ENCODE measurements around the gene SCGB1C1.

The SCGB1C1 gene

DNA sequence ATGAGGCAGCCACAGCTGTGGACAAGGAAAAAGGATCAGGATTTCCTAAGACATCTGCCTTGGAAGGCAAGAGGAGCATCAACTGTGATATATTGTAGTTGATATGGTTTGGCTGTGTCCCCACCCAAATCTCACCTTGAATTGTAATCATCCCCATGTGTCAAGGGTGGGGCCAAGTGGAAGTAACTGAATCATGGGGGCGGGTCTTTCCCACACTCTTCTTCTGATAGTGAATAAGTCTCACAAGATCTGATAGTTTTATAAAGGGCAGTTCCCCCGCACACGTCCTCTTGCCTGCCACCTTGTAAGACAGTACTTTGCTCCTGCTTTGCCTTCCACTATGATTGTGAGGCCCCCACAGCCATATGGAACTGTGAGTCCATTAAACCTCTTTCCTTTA, 24.8 kb downstream of the SCGB1C1 start:
- TF ChIP-seq, protein P1, sequence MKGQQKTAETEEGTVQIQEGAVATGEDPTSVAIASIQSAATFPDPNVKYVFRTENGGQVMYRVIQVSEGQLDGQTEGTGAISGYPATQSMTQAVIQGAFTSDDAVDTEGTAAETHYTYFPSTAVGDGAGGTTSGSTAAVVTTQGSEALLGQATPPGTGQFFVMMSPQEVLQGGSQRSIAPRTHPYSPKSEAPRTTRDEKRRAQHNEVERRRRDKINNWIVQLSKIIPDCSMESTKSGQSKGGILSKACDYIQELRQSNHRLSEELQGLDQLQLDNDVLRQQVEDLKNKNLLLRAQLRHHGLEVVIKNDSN (IDR thresholded peaks at IDR 0.05): no peak

DNA sequence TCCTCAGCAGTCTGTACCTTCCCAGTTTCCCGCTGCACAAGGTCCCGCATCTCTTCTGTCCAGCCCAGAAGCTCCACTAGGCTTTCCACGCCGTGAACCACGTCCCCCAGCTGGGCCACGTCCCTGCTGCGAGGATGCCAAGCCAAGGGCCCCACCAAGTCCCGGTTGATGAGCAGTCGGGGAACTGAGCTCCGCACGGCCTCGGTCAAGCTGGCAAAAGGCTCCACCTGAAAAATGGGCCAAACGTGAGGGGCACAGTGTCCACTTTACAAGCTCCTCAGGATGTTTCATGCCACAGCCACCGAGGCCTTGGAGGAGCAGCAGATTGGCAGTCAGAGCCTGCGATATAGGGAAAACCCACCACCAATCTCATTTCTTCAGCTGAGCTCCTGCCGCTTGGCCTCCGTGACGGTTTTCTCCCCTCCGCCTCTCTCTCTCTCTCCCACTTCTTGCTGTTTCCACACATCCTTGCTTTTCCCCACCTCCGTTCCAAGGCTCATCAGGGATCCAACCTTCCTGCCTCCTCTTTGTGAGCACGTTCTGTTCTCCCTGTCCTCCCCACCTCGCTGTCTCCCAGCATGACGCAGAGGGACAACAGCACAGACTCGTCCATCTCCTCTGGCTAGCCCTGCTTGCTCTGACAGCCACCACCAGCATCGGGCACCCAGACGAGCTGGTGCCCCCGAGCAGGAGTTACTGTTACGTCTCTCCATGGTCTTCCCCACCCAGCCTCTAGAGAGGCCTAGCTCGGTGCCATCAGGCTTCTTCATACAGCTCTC, 26.1 kb downstream of the SCGB1C1 start:
- TF ChIP-seq TEAD4 (IDR thresholded peaks at IDR 0.05) (no peak), EGR1 (IDR thresholded peaks at IDR 0.05) (no peak), ZBTB7A (IDR thresholded peaks at IDR 0.05; ENCODE audit: low read depth) (no peak), TAF1 (IDR thresholded peaks at IDR 0.05; ENCODE audit: low read depth) (no peak), EP300 (IDR thresholded peaks at IDR 0.05; ENCODE audit: borderline replicate concordance) (no peak), YY1 (IDR thresholded peaks at IDR 0.05; ENCODE audit: low read depth) (no peak), TCF12 (IDR thresholded peaks at IDR 0.05; ENCODE audit: low read depth) (no peak), RAD21 (IDR thresholded peaks at IDR 0.05; ENCODE audit: low read depth) (no peak), CREB1 (IDR thresholded peaks at IDR 0.05; ENCODE audit: low read depth) (no peak), NFIC (IDR thresholded peaks at IDR 0.05) (no peak), CEBPB (IDR thresholded peaks at IDR 0.05) (no peak)
- TF ChIP-seq, protein P1 (IDR thresholded peaks at IDR 0.05): no peak
- TF ChIP-seq, protein P2, sequence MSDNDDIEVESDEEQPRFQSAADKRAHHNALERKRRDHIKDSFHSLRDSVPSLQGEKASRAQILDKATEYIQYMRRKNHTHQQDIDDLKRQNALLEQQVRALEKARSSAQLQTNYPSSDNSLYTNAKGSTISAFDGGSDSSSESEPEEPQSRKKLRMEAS (IDR thresholded peaks at IDR 0.05): no peak

DNA sequence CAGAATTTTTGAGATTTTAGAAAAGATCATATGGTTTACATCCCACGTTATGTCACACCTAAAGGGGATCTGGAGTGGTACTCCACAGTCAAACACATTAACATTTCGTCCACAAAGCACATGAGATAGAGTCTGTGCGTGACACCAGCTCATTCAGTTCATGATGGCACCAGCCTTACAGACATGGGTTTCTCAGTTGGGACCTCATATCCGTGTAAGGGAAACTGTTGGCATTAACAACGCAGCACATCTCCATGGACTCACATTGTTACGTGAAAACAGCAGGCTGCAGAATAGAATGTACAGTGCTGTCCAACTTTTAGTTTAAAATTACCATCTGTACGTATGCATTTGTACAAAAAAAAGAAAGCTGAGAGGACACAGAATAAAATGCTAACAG, 28.7 kb downstream of the SCGB1C1 start:
- TF ChIP-seq CEBPB (IDR thresholded peaks at IDR 0.05): no peak
- no peak for TF ChIP-seq ZBTB7A (IDR thresholded peaks at IDR 0.05; ENCODE audit: low read depth)
- TF ChIP-seq EGR1 (IDR thresholded peaks at IDR 0.05): no peak
- no peak for TF ChIP-seq FOXM1 (IDR thresholded peaks at IDR 0.05; ENCODE audit: borderline replicate concordance, low read depth)
- no peak for TF ChIP-seq NFIC (IDR thresholded peaks at IDR 0.05)
- TF ChIP-seq, protein P3, sequence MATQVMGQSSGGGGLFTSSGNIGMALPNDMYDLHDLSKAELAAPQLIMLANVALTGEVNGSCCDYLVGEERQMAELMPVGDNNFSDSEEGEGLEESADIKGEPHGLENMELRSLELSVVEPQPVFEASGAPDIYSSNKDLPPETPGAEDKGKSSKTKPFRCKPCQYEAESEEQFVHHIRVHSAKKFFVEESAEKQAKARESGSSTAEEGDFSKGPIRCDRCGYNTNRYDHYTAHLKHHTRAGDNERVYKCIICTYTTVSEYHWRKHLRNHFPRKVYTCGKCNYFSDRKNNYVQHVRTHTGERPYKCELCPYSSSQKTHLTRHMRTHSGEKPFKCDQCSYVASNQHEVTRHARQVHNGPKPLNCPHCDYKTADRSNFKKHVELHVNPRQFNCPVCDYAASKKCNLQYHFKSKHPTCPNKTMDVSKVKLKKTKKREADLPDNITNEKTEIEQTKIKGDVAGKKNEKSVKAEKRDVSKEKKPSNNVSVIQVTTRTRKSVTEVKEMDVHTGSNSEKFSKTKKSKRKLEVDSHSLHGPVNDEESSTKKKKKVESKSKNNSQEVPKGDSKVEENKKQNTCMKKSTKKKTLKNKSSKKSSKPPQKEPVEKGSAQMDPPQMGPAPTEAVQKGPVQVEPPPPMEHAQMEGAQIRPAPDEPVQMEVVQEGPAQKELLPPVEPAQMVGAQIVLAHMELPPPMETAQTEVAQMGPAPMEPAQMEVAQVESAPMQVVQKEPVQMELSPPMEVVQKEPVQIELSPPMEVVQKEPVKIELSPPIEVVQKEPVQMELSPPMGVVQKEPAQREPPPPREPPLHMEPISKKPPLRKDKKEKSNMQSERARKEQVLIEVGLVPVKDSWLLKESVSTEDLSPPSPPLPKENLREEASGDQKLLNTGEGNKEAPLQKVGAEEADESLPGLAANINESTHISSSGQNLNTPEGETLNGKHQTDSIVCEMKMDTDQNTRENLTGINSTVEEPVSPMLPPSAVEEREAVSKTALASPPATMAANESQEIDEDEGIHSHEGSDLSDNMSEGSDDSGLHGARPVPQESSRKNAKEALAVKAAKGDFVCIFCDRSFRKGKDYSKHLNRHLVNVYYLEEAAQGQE (IDR thresholded peaks at IDR 0.05; ENCODE audit: low read depth): no peak
- TF ChIP-seq, protein P2 (IDR thresholded peaks at IDR 0.05): no peak

DNA sequence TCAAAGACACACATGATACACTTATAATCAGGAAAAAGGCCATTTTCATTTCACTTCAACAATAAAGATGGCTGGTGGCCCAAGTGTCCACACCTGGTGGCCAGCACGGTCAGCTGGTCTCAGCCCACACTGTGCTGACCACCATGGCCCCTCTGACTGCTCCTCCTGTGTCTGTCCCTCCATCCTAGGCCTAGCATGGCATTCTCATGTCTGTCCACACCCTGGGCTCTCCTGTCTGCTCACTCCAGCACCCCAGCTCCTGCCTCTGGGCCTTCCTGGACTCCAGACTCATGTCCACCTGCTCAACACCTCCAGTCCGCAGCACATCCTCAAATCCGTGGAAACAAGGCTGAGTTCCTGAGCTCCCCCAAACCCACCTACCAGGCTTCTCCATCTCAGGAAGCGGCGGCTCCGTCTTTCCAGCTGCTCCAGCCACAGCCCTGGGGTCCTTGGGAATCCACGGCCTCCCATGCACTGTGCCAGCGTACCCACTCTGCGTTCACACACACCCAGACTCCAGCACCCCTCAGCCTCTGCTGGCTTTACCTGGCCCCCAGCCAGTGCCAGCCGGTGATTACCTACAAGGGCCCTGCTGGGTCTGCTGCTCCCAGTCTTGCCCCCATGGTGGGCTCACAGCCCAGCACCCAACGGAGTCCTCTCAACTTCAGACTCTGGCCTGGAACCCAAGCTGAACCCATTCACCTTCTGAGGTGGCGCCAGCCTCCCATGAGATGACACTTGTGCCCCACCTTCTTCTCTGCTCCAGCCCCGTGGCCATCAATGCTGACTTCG, 29.3 kb downstream of the SCGB1C1 start:
- TF ChIP-seq, protein P2 (IDR thresholded peaks at IDR 0.05): no peak
- no peak for TF ChIP-seq NFIC (IDR thresholded peaks at IDR 0.05)
- no peak for TF ChIP-seq TCF12 (IDR thresholded peaks at IDR 0.05; ENCODE audit: low read depth)
- no peak for TF ChIP-seq FOXM1 (IDR thresholded peaks at IDR 0.05; ENCODE audit: borderline replicate concordance, low read depth)

DNA sequence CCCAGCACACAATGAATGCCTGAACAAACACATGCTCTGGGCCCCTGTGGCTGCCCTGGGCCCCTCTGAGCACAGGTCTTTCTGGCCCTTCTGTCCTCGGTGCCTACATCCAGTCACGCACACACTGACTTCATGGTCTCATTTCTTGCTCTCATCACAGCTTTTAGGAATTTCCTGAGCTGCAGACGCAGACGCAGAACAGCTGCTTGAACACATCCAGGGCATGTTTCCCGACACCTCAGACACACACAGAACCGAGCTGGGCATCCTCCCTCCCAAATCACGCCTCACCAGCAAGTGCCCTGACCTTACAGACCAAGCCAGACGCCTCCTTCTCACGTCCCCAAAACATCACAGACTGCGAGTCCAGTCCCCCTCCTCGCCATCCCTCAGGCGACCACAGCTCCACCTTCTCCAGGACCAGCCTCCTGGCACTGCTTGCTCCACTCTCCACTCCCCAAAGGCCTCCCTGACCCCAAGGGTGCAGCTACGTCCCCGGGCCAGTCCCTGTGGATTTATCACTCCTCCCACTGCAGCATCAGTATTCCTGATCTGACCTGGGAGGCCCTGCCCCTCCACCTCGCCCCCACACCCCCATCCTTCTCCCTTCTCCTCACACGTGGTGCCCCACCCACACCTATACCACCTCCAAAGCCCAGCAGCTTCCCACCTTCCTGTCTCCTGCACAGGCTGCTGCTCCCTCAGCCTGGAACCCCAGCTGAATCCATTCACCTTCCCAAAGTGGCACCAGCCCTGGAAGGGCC, 30.3 kb downstream of the SCGB1C1 start:
- TF ChIP-seq EGR1 (IDR thresholded peaks at IDR 0.05): no peak
- TF ChIP-seq, protein P1 (IDR thresholded peaks at IDR 0.05): no peak
- no peak for TF ChIP-seq TCF12 (IDR thresholded peaks at IDR 0.05; ENCODE audit: low read depth)
- TF ChIP-seq, protein P2 (IDR thresholded peaks at IDR 0.05): no peak
- TF ChIP-seq NFIC (IDR thresholded peaks at IDR 0.05): no peak
- no peak for TF ChIP-seq RAD21 (IDR thresholded peaks at IDR 0.05; ENCODE audit: low read depth)
- TF ChIP-seq ZBTB7A (IDR thresholded peaks at IDR 0.05; ENCODE audit: low read depth): no peak
- TF ChIP-seq TAF1 (IDR thresholded peaks at IDR 0.05; ENCODE audit: low read depth): no peak
- no peak for TF ChIP-seq TEAD4 (IDR thresholded peaks at IDR 0.05)
- TF ChIP-seq EP300 (IDR thresholded peaks at IDR 0.05; ENCODE audit: borderline replicate concordance): no peak
- TF ChIP-seq CEBPB (IDR thresholded peaks at IDR 0.05): no peak
- no peak for TF ChIP-seq CREB1 (IDR thresholded peaks at IDR 0.05; ENCODE audit: low read depth)
- TF ChIP-seq FOXM1 (IDR thresholded peaks at IDR 0.05; ENCODE audit: borderline replicate concordance, low read depth): no peak
- TF ChIP-seq YY1 (IDR thresholded peaks at IDR 0.05; ENCODE audit: low read depth): no peak
- TF ChIP-seq, protein P3 (IDR thresholded peaks at IDR 0.05; ENCODE audit: low read depth): no peak

Measured in Ishikawa (cell line).